ENCODE data around the gene TGFB1. TPM values are rescaled to one million over a fixed set of nuclear protein-coding genes. Genes with fewer than 3 reads are reported as not detected.
"Not testable (repeated sequence)": the region's sequence is repeated elsewhere in the genome, so short reads cannot be mapped to it uniquely, and the experiment has no call there.

TGFB1 gene
- total RNA-seq, 1 experiment from 2014 or later, result 30.1 TPM

GRCh38 chr19:41371541-41371940 is 17.8 kb upstream of the TGFB1 start:
- TF ChIP-seq, protein P1, sequence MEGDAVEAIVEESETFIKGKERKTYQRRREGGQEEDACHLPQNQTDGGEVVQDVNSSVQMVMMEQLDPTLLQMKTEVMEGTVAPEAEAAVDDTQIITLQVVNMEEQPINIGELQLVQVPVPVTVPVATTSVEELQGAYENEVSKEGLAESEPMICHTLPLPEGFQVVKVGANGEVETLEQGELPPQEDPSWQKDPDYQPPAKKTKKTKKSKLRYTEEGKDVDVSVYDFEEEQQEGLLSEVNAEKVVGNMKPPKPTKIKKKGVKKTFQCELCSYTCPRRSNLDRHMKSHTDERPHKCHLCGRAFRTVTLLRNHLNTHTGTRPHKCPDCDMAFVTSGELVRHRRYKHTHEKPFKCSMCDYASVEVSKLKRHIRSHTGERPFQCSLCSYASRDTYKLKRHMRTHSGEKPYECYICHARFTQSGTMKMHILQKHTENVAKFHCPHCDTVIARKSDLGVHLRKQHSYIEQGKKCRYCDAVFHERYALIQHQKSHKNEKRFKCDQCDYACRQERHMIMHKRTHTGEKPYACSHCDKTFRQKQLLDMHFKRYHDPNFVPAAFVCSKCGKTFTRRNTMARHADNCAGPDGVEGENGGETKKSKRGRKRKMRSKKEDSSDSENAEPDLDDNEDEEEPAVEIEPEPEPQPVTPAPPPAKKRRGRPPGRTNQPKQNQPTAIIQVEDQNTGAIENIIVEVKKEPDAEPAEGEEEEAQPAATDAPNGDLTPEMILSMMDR (conservative IDR thresholded peaks at IDR 0.05), result no peak
- Mint-ChIP-seq H3K27ac (no peak overlapping the region), H3K4me3 (no peak overlapping the region; a peak in 1 of 5 replicates), H3K27me3 (ENCODE audit: low read depth) (no peaks in the 10 kb centered on the region), H3K36me3 (ENCODE audit: insufficient read depth in 1 of 3, low read depth in 3 of 3) (no peaks in the 10 kb centered on the region), H3K4me1 (peaks cover 3 to 4% of the 10 kb centered on the region in 2 experiments; a peak in 2 of 4 replicates), H3K9me3 (no peaks in the 10 kb centered on the region; a peak in 1 of 5 replicates)
- Histone ChIP-seq H3K23me2 (ENCODE audit: insufficient read length, low read depth, low read length, poor library complexity, severe bottlenecking) (peaks cover 1% of the 10 kb centered on the region), H2BK20ac (ENCODE audit: low read depth, low read length, poor library complexity, severe bottlenecking) (no peak overlapping the region), H2BK120ac (ENCODE audit: low read depth, low read length, poor library complexity, severe bottlenecking) (no peak overlapping the region), H3K27me3 (ENCODE audit: insufficient read depth, low read length) (no peaks in the 10 kb centered on the region), H4K20me1 (ENCODE audit: control insufficient read depth, insufficient read depth, insufficient read length) (no peaks in the 10 kb centered on the region), H2BK12ac (ENCODE audit: insufficient read length, low read depth, low read length) (no peak overlapping the region), H4K5ac (ENCODE audit: insufficient read length, low read depth, low read length) (no peak overlapping the region), H3K4ac (ENCODE audit: low read depth, low read length) (no peak overlapping the region), H3K4me2 (ENCODE audit: insufficient read depth, insufficient read length, low read length) (no peak overlapping the region), H3K27ac (ENCODE audit: insufficient read length, low read depth, low read length) (no peak overlapping the region), H3K9ac (ENCODE audit: extremely low read depth, insufficient read length, low read length) (no peak overlapping the region), H3K18ac (ENCODE audit: insufficient read length, low read depth, low read length) (no peak overlapping the region), H2BK5ac (ENCODE audit: insufficient read length, low read length) (no peak overlapping the region), H4K91ac (ENCODE audit: insufficient read length, low read depth, low read length) (no peak overlapping the region), H2BK15ac (ENCODE audit: low read depth, low read length) (no peak overlapping the region), H3K79me1 (ENCODE audit: insufficient read depth, low read depth, low read length, poor library complexity, severe bottlenecking) (no peaks in the 10 kb centered on the region), H3K9me3 (ENCODE audit: control insufficient read depth, low read depth, low read length) (no peaks in the 10 kb centered on the region), H3K23ac (ENCODE audit: insufficient read length, low read depth, low read length) (no peak overlapping the region), H2AFZ (ENCODE audit: low read length) (no peak overlapping the region), H2AK5ac (ENCODE audit: insufficient read length, low read length) (no peak overlapping the region), H3K79me2 (ENCODE audit: insufficient read depth, low read length) (no peaks in the 10 kb centered on the region), H3T11ph (ENCODE audit: low read length) (no peak overlapping the region), H3K56ac (ENCODE audit: insufficient read length, low read depth, low read length) (no peak overlapping the region), H3K14ac (ENCODE audit: insufficient read depth, low read length) (no peak overlapping the region), H4K8ac (replicated peaks; ENCODE audit: insufficient read length, low read depth, low read length) (no peak overlapping the region), H3K4me1 (ENCODE audit: insufficient read depth, low read length) (no peaks in the 10 kb centered on the region)
- DNase-seq, result no peak
- no CpG with 5 or more reads among the region's 8 CpGs for WGBS (ENCODE audit: extremely low coverage, insufficient read length, low lambda C conversion rate)

GRCh38 chr19:41371119-41371518 is 17.4 kb upstream of the TGFB1 start:
- H3K4me1 Mint-ChIP-seq; H3K9me3 Mint-ChIP-seq; H3K27me3 Mint-ChIP-seq (ENCODE audit: low read depth); H3K18ac ChIP-seq (ENCODE audit: insufficient read length, low read depth, low read length); H2AK5ac ChIP-seq (ENCODE audit: insufficient read length, low read length); H2BK120ac ChIP-seq (ENCODE audit: low read depth, low read length, poor library complexity, severe bottlenecking); H2BK15ac ChIP-seq (ENCODE audit: low read depth, low read length); H3K14ac ChIP-seq (ENCODE audit: insufficient read depth, low read length); H2BK12ac ChIP-seq (ENCODE audit: insufficient read length, low read depth, low read length); H3K9ac ChIP-seq (ENCODE audit: extremely low read depth, insufficient read length, low read length); H3K27me3 ChIP-seq (ENCODE audit: insufficient read depth, low read length); H3K9me3 ChIP-seq (ENCODE audit: control insufficient read depth, low read depth, low read length); H2BK5ac ChIP-seq (ENCODE audit: insufficient read length, low read length); H3K27ac Mint-ChIP-seq; H3K79me1 ChIP-seq (ENCODE audit: insufficient read depth, low read depth, low read length, poor library complexity, severe bottlenecking); H2BK20ac ChIP-seq (ENCODE audit: low read depth, low read length, poor library complexity, severe bottlenecking); H3K56ac ChIP-seq (ENCODE audit: insufficient read length, low read depth, low read length); H3K79me2 ChIP-seq (ENCODE audit: insufficient read depth, low read length); H4K5ac ChIP-seq (ENCODE audit: insufficient read length, low read depth, low read length); H3K27ac ChIP-seq (ENCODE audit: insufficient read length, low read depth, low read length); H3K23me2 ChIP-seq (ENCODE audit: insufficient read length, low read depth, low read length, poor library complexity, severe bottlenecking); H2AFZ ChIP-seq (ENCODE audit: low read length); H3K36me3 Mint-ChIP-seq (ENCODE audit: insufficient read depth in 1 of 3, low read depth in 3 of 3); H3K4me1 ChIP-seq (ENCODE audit: insufficient read depth, low read length); DNase-seq; H4K8ac ChIP-seq (replicated peaks; ENCODE audit: insufficient read length, low read depth, low read length); H3K23ac ChIP-seq (ENCODE audit: insufficient read length, low read depth, low read length); H3K4me3 Mint-ChIP-seq; H3K4ac ChIP-seq (ENCODE audit: low read depth, low read length); H3T11ph ChIP-seq (ENCODE audit: low read length); H4K20me1 ChIP-seq (ENCODE audit: control insufficient read depth, insufficient read depth, insufficient read length); H3K4me2 ChIP-seq (ENCODE audit: insufficient read depth, insufficient read length, low read length); H4K91ac ChIP-seq (ENCODE audit: insufficient read length, low read depth, low read length): not testable (repeated sequence)
- WGBS (ENCODE audit: extremely low coverage, insufficient read length, low lambda C conversion rate), result no CpG with 5 or more reads among the region's 5 CpGs

All from H9 (cell line).